Fibroblast of the aortic adventitia (primary cell): ENCODE measurements around the gene VAMP5. TPM values are rescaled to one million over a fixed set of nuclear protein-coding genes. Genes with fewer than 3 reads are reported as not detected.

Experiments used
- DNase-seq: peaks from one replicate; pipeline ENCODE4 v3.0.0-alpha.2; 2010; ENCODE audit warnings: low read depth
- H3K4me3 ChIP-seq: 2 replicates; pipeline ENCODE4 v1.5.1; 2011; ENCODE audit warnings: low read depth, mild to moderate bottlenecking, control low read depth, low read length, moderate library complexity
- CTCF ChIP-seq: IDR thresholded peaks from 2 replicates; pipeline ENCODE4 v1.5.1; 2011; ENCODE audit warnings: mild to moderate bottlenecking, low read length, control low read depth, inconsistent platforms; ENCODE audit not compliant: insufficient read depth
- total RNA-seq: library from RNA; depleted of rRNA; stranded (reverse); fragments of >200 nt; gene quantifications from 2 replicates; pipeline ENCODE4 v1.2.3, GENCODE V29; 2012; ENCODE audit warnings: low replicate concordance

The VAMP5 gene
- total RNA-seq, 1 donor: 33.8 TPM

- TF ChIP-seq CTCF: no peak
- no peak for DNase-seq
These were observed 38.4 kb upstream of the VAMP5 start for GRCh38 chr2:85545780-85546240.

DNA sequence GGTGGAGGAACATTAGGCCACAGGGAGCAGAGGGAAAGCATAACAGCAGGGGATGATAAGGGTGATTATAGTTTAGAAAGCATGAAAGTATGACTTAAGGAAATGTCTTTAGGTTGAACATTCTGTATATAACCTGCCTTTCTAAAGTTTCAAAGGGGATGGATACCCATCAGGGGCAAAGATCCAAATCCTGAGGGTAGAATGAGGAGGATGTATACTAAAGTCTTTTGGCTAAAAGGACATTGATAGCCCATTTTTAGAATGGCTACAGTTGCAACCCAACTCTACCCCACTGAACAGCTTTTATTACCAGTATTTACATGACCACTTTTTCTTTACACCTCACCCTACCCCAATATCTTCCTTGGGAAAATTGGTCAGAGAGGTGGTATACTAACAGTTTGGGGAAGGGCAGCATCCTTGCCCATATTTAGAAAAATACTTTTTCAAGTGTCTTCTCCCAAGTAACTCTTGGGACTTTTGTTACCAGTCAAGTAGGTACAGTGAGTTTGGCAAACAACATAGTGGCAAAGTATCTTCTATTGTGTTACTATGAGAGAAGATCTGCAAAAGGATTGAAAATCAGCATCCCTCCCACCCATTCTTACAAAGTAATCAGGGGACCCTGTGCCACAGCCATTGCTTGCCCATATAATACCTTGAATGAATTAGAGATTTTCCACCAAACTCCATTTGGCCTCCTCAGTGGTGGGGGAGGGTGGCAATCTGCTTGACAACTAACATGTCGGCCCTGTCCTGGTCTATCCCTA, 37.0 kb upstream of the VAMP5 start:
- DNase-seq: no peak
- TF ChIP-seq CTCF: no peak
- no peak overlapping the region for H3K4me3 ChIP-seq

More at GRCh38 chr2:85545780-85546240, 38.4 kb upstream of the VAMP5 start:
- H3K4me3 ChIP-seq: no peak overlapping the region

GRCh38 chr2:85547859-85548607, 36.2 kb upstream of the VAMP5 start:
- TF ChIP-seq CTCF: no peak
- no peak overlapping the region for H3K4me3 ChIP-seq
- no peak for DNase-seq

DNA sequence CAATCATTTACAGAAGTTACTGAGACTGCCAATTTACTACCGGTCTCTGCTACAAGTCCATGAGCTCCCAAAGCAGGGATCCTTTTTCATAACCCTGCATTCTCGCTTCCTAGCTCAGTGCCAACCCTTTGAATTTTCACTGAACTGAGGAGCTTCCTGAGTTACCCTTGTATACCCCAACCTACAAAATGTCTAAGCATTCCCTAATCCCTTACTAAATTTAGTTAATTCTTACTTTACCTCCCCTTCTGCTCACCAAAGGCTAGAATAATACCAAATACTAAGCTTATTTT, 35.7 kb upstream of the VAMP5 start:
- DNase-seq: no peak

GRCh38 chr2:85549095-85549494, 35.1 kb upstream of the VAMP5 start:
- DNase-seq: no peak
- TF ChIP-seq CTCF: no peak
- no peak overlapping the region for H3K4me3 ChIP-seq

More for the DNA sequence above, 35.7 kb upstream of the VAMP5 start:
- TF ChIP-seq CTCF: no peak
- no peak overlapping the region for H3K4me3 ChIP-seq

DNA sequence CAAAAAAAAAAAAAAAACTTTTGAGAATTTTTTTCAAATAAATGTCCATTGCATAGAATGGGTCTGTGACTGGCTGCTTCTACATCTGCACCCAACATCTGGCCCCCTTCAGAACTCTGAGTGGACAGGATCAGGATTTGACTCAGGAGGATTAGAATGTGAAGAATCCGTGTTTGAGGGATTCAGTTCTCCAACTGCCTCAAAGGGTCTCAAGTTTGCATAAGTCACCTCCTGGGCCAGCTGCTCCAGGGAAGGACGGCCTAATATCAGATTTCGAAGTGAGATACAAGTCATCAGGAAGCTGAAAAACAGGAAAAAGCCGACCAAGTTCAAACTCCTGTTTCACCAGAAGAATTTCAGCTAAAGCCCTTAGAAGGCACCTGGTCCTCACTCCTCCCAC, 34.4 kb upstream of the VAMP5 start:
- no peak for TF ChIP-seq CTCF
- peak; percentile 95 for DNase-seq
- no peak overlapping the region for H3K4me3 ChIP-seq
